Measurements from ENCODE around the gene SRMS. TPM values are rescaled to one million over a fixed set of nuclear protein-coding genes. Genes with fewer than 3 reads are reported as not detected.
A peak's percentile ranks its signal among the peaks of the same experiment; 100 is the strongest.

Gene SRMS
- polyA plus RNA-seq, 1 donor (not counting 4 experiments of a cell fraction or from before 2014, with no cell fraction given): 0.10 TPM

DNA sequence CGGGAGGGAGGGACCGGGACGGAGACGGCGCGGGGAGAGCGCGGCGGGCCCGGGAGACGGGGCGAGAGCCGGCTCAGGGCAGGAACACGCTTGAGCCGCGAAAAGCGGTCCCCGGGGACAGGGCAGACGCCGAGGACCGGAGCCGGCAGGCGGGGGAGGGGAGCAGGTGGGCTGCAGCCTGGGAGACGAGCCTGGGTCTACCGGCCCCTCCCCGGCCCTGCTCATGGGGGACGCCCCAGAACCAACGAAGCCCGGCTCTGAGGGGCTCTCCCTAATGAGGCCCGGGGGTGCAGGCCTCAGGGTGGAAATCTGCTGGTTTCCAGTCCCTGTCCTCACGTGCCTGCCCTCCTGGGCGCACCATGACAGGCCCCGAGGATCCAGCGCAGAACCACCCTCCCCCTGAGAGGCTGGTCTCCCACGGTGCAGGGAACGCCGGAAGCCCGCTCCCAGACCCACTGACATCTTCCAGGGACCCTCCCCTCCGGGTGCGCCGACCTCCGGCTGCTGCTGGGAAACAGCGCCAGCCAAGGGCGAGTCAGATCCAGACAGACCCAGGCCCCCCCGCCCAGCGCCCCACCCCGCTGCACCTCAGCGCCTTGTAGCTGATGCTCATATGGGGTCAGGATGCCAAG lies 48.1 kb downstream of the SRMS start:
- no peak for FAIRE-seq
- H2AFZ ChIP-seq (ENCODE audit: control insufficient read depth, low read length): no peak overlapping the region
- no peak overlapping the region for H3K4me3 ChIP-seq (ENCODE audit: control insufficient read depth in 2 of 3, extremely low read depth in 1 of 3, insufficient read depth in 2 of 3, low read depth in 1 of 3, low read length in 3 of 3)
- no peaks in the 10 kb centered on the region for H3K36me3 ChIP-seq (ENCODE audit: control insufficient read depth in 2 of 2, extremely low read depth in 1 of 2, insufficient read depth in 2 of 2, low read length in 2 of 2)
- H3K4me2 ChIP-seq (ENCODE audit: control insufficient read depth, extremely low read depth, insufficient read depth, low read depth, low read length): no peak overlapping the region
- no peak for DNase-seq (ENCODE audit: low read depth, low spot score)
- H3K4me1 ChIP-seq (ENCODE audit: control insufficient read depth, extremely low read depth, insufficient read depth, low read length): peaks cover 2% of the 10 kb centered on the region
- no peaks in the 10 kb centered on the region for H4K20me1 ChIP-seq (ENCODE audit: control insufficient read depth, extremely low read depth, insufficient read depth, low read length)
- TF ChIP-seq EZH2 (IDR thresholded peaks at IDR 0.05; ENCODE audit: low read length): peak; percentile 73
- no peak for TF ChIP-seq CTCF (optimal IDR thresholded peaks at IDR 0.05 in 1 of 3, IDR thresholded peaks at IDR 0.05 in 1 of 3, conservative IDR thresholded peaks at IDR 0.05 in 1 of 3; ENCODE audit: extremely low read depth in 1 of 3, insufficient read depth in 2 of 3, low read length in 3 of 3)
- no peaks in the 10 kb centered on the region for H3K79me2 ChIP-seq (ENCODE audit: control insufficient read depth, insufficient read depth, low read length)
- H3K9ac ChIP-seq (ENCODE audit: control insufficient read depth, extremely low read depth, insufficient read depth, low read length): no peak overlapping the region
- H3K9me3 ChIP-seq (ENCODE audit: control insufficient read depth, low read depth, low read length): no peaks in the 10 kb centered on the region
- no peak overlapping the region for H3K27ac ChIP-seq (ENCODE audit: control insufficient read depth, insufficient read depth, low read length)
- peaks cover 59% of the 10 kb centered on the region for H3K27me3 ChIP-seq (ENCODE audit: control insufficient read depth, extremely low read depth, insufficient read depth, low read length)
- dilution Hi-C loops (cut with MboI; ENCODE audit: extremely low pct_ligation_motif_present, low sequenced_read_pairs): no loop called here
- no peaks in the 10 kb centered on the region for H3K9me1 ChIP-seq (ENCODE audit: control insufficient read depth, extremely low read depth, insufficient read depth, low read length)

DNA sequence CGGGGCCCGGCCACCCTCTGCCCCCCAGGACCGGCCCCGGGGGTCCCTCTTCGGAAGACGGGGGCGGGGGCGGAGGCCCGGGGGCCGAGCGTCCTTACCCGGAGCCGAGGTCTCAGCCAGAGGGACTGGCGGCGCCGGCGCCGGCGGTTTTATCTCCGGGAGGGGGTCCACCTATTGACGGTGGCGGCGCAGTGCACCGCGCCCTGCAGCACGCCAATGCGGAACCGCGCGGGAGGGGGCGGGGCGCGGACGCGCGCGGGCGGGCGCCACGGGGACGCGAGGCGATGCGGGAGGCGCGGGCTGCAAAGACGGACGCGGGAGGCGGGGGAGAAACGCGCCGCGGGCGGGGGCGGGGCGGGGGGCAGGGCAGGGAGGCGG lies 48.6 kb downstream of the SRMS start, which contains the start of gene EEF1A2:
EEF1A2 (minus strand) TSS at position 124 of the 378 bp plus-strand sequence. CDS start 1,320 bp downstream, outside the sequence.
- no peaks in the 10 kb centered on the region for H3K79me2 ChIP-seq (ENCODE audit: control insufficient read depth, insufficient read depth, low read length)
- H3K27ac ChIP-seq (ENCODE audit: control insufficient read depth, insufficient read depth, low read length): no peak within 1 kb of the TSS
- no peak for FAIRE-seq
- DNase-seq (ENCODE audit: low read depth, low spot score): no peak
- peak within 1 kb of the TSS in 1 of 3 experiments; percentile 12 for H3K4me3 ChIP-seq (ENCODE audit: control insufficient read depth in 2 of 3, extremely low read depth in 1 of 3, insufficient read depth in 2 of 3, low read depth in 1 of 3, low read length in 3 of 3)
- no peaks in the 10 kb centered on the region for H4K20me1 ChIP-seq (ENCODE audit: control insufficient read depth, extremely low read depth, insufficient read depth, low read length)
- no peaks in the 10 kb centered on the region for H3K9me3 ChIP-seq (ENCODE audit: control insufficient read depth, low read depth, low read length)
- H3K4me1 ChIP-seq (ENCODE audit: control insufficient read depth, extremely low read depth, insufficient read depth, low read length): peaks cover 2% of the 10 kb centered on the region
- dilution Hi-C loops (cut with MboI; ENCODE audit: extremely low pct_ligation_motif_present, low sequenced_read_pairs): no loop called here
- H3K9me1 ChIP-seq (ENCODE audit: control insufficient read depth, extremely low read depth, insufficient read depth, low read length): no peaks in the 10 kb centered on the region
- peaks cover 55% of the 10 kb centered on the region for H3K27me3 ChIP-seq (ENCODE audit: control insufficient read depth, extremely low read depth, insufficient read depth, low read length)
- H2AFZ ChIP-seq (ENCODE audit: control insufficient read depth, low read length): no peak within 1 kb of the TSS
- H3K36me3 ChIP-seq (ENCODE audit: control insufficient read depth in 2 of 2, extremely low read depth in 1 of 2, insufficient read depth in 2 of 2, low read length in 2 of 2): no peaks in the 10 kb centered on the region
- TF ChIP-seq EZH2 (IDR thresholded peaks at IDR 0.05; ENCODE audit: low read length) (no peak), CTCF (optimal IDR thresholded peaks at IDR 0.05 in 1 of 3, IDR thresholded peaks at IDR 0.05 in 1 of 3, conservative IDR thresholded peaks at IDR 0.05 in 1 of 3; ENCODE audit: extremely low read depth in 1 of 3, insufficient read depth in 2 of 3, low read length in 3 of 3) (peak in 1 of 3 experiments; percentile 17)
- H3K4me2 ChIP-seq (ENCODE audit: control insufficient read depth, extremely low read depth, insufficient read depth, low read depth, low read length): peak within 1 kb of the TSS; percentile 22
- H3K9ac ChIP-seq (ENCODE audit: control insufficient read depth, extremely low read depth, insufficient read depth, low read length): no peak within 1 kb of the TSS
